Vagina (tissue), 2 donors: ENCODE measurements around the gene PDCD4. TPM values are rescaled to one million over a fixed set of nuclear protein-coding genes. Genes with fewer than 3 reads are reported as not detected.

ENCODE experiments used
- DNase-seq, 2 donors: peaks; one replicate each; pipeline ENCODE4 v3.0.0-alpha.2; 2017; ENCODE audit errors: extremely low spot score in 2 of 2
- H3K27ac ChIP-seq: fragments of 200-600 bp; sonication (generic); one replicate; pipeline ENCODE4 v1.5.1; 2019
- H3K27me3 ChIP-seq: fragments of 200-600 bp; sonication (generic); one replicate; pipeline ENCODE4 v1.5.1; 2019
- H3K36me3 ChIP-seq, 2 donors: fragments of 200-600 bp; sonication (generic); one replicate each; pipeline ENCODE4 v1.5.1; 2017 to 2019
- H3K4me1 ChIP-seq: fragments of 200-600 bp; sonication (generic); one replicate; pipeline ENCODE4 v1.5.1; 2019
- H3K4me3 ChIP-seq, 2 donors: fragments of 200-600 bp; sonication (generic); 1 replicate in 1 of 2; 2 replicates in 1 of 2; pipeline ENCODE4 v1.5.1; 2016 to 2019
- H3K9me3 ChIP-seq: fragments of 200-600 bp; sonication (generic); one replicate; pipeline ENCODE4 v1.5.1; 2019
- CTCF ChIP-seq, 3 experiments: fragments of 450-650 bp in 2 of 3; fragments of 200-600 bp in 1 of 3; sonication (generic) in 1 of 3; IDR thresholded peaks; one replicate each; pipeline ENCODE4 v1.5.1; 2017 to 2019; ENCODE audit warnings: antibody characterized with exemption in 3 of 3, mild to moderate bottlenecking in 2 of 3, moderate library complexity in 2 of 3
- POLR2A ChIP-seq, 2 donors: fragments of 450-650 bp; IDR thresholded peaks; one replicate each; pipeline ENCODE4 v1.6.1; 2017; ENCODE audit warnings: antibody characterized with exemption in 2 of 2, mild to moderate bottlenecking in 2 of 2, moderate library complexity in 2 of 2
- POLR2AphosphoS5 ChIP-seq, 2 donors: sonication (generic); formaldehyde crosslinking; IDR thresholded peaks; one replicate each; pipeline ENCODE4 v1.9.0; 2017; ENCODE audit warnings: antibody characterized with exemption in 2 of 2, mild to moderate bottlenecking in 2 of 2, low read depth in 1 of 2; ENCODE audit not compliant: insufficient read depth in 1 of 2
- intact Hi-C: fragments of 100-400 bp; cut with DNase I; formaldehyde crosslinking; loops from one replicate; pipeline ENCODE4 v1.15.1; 2023
- total RNA-seq: library from RNA; depleted of rRNA; stranded (reverse); fragments of >200 nt; gene quantifications from one replicate; pipeline ENCODE4 v1.2.3, GENCODE V29; 2016

The PDCD4 gene
- total RNA-seq, 1 donor from 2014 or later = 110 TPM

GRCh38 chr10:110824660-110825059 is 47.1 kb upstream of the PDCD4 start:
- Histone ChIP-seq H3K9me3 (no peaks in the 10 kb centered on the region), H3K36me3 (no peaks in the 10 kb centered on the region), H3K27me3 (no peaks in the 10 kb centered on the region), H3K27ac (peak overlapping the region; percentile 48), H3K4me3 (no peak overlapping the region), H3K4me1 (peaks cover 82% of the 10 kb centered on the region)
- intact Hi-C loops = loop anchor here (10.0 kb wide), 1 partner anchor 50 kb away; the partner anchor contains the start of gene PDCD4
- DNase-seq = no peak
- TF ChIP-seq CTCF (IDR thresholded peaks at IDR 0.05) = no peak
- no peak for TF ChIP-seq POLR2AphosphoS5 (IDR thresholded peaks at IDR 0.05; ENCODE audit: insufficient read depth in 1 of 2, low read depth in 1 of 2)
- TF ChIP-seq POLR2A (IDR thresholded peaks at IDR 0.05) = no peak

GRCh38 chr10:110825508-110825907 is 46.2 kb upstream of the PDCD4 start:
- H3K9me3 ChIP-seq = no peaks in the 10 kb centered on the region
- no peak overlapping the region for H3K27ac ChIP-seq
- no peaks in the 10 kb centered on the region for H3K36me3 ChIP-seq
- H3K27me3 ChIP-seq = no peaks in the 10 kb centered on the region
- intact Hi-C loops = loop anchor here (10.0 kb wide), 1 partner anchor 49 kb away; the partner anchor contains the start of gene PDCD4
- no peak for DNase-seq
- no peak overlapping the region for H3K4me3 ChIP-seq
- TF ChIP-seq CTCF (IDR thresholded peaks at IDR 0.05) (no peak), POLR2AphosphoS5 (IDR thresholded peaks at IDR 0.05; ENCODE audit: insufficient read depth in 1 of 2, low read depth in 1 of 2) (no peak), POLR2A (IDR thresholded peaks at IDR 0.05) (no peak)
- H3K4me1 ChIP-seq = peaks cover 74% of the 10 kb centered on the region

GRCh38 chr10:110827410-110827809 is 44.3 kb upstream of the PDCD4 start:
- Histone ChIP-seq H3K4me1 (peaks cover 55% of the 10 kb centered on the region), H3K27me3 (no peaks in the 10 kb centered on the region), H3K27ac (peak overlapping the region; percentile 53), H3K36me3 (no peaks in the 10 kb centered on the region), H3K9me3 (no peaks in the 10 kb centered on the region), H3K4me3 (no peak overlapping the region)
- intact Hi-C loops = loop anchor here (10.0 kb wide), 1 partner anchor 47 kb away; the partner anchor contains the start of gene PDCD4
- TF ChIP-seq POLR2A (IDR thresholded peaks at IDR 0.05) (no peak), POLR2AphosphoS5 (IDR thresholded peaks at IDR 0.05; ENCODE audit: insufficient read depth in 1 of 2, low read depth in 1 of 2) (peak; percentile 2 to 36)
- no peak for DNase-seq

GRCh38 chr10:110827875-110828274 is 43.9 kb upstream of the PDCD4 start:
- H3K4me3 ChIP-seq = no peak overlapping the region

GRCh38 chr10:110828525-110828924 is 43.2 kb upstream of the PDCD4 start:
- no peaks in the 10 kb centered on the region for H3K36me3 ChIP-seq
- H3K9me3 ChIP-seq = no peaks in the 10 kb centered on the region
- intact Hi-C loops = loop anchor here (10.0 kb wide), 1 partner anchor 46 kb away; the partner anchor contains the start of gene PDCD4
- TF ChIP-seq POLR2AphosphoS5 (IDR thresholded peaks at IDR 0.05; ENCODE audit: insufficient read depth in 1 of 2, low read depth in 1 of 2) (no peak), CTCF (IDR thresholded peaks at IDR 0.05) (no peak), POLR2A (IDR thresholded peaks at IDR 0.05) (no peak)
- no peaks in the 10 kb centered on the region for H3K27me3 ChIP-seq
- H3K4me3 ChIP-seq = no peak overlapping the region
- peak overlapping the region; percentile 53 for H3K27ac ChIP-seq
- no peak for DNase-seq
- H3K4me1 ChIP-seq = peaks cover 45% of the 10 kb centered on the region

More at GRCh38 chr10:110827875-110828274, 43.9 kb upstream of the PDCD4 start:
- no peaks in the 10 kb centered on the region for H3K36me3 ChIP-seq
- TF ChIP-seq CTCF (IDR thresholded peaks at IDR 0.05) = no peak
- peak in 1 of 2 donors; percentile 5 for TF ChIP-seq POLR2AphosphoS5 (IDR thresholded peaks at IDR 0.05; ENCODE audit: insufficient read depth in 1 of 2, low read depth in 1 of 2)
- intact Hi-C loops = loop anchor here (10.0 kb wide), 1 partner anchor 47 kb away; the partner anchor contains the start of gene PDCD4
- H3K27me3 ChIP-seq = no peaks in the 10 kb centered on the region
- no peaks in the 10 kb centered on the region for H3K9me3 ChIP-seq
- no peak for DNase-seq
- peak overlapping the region; percentile 53 for H3K27ac ChIP-seq
- peaks cover 50% of the 10 kb centered on the region for H3K4me1 ChIP-seq
